SK-N-SH (cell line): ENCODE results near the gene C1QTNF3. TPM values are rescaled to one million over a fixed set of nuclear protein-coding genes. Genes with fewer than 3 reads are reported as not detected.

Experiments used
- CTCF ChIA-PET: fragments of 300-600, 350-600 bp; formaldehyde crosslinking; extraction: SDS; loops from one replicate; lab custom pipeline; 2021; lab: Yijun Ruan, JAX
- POLR2A ChIA-PET: fragments of 350-600 bp; sonication (Branson Sonifier 250); formaldehyde crosslinking; extraction: SDS; loops from one replicate; lab custom pipeline; 2020; ENCODE audit warnings: antibody characterized with exemption, inconsistent platforms; lab: Yijun Ruan, JAX
- DNase-seq: peaks from one replicate; pipeline ENCODE4 v3.0.0; 2012
- H2AFZ ChIP-seq: fragments of 200-600 bp; sonication (generic); 2 replicates; pipeline ENCODE4 v1.8.1; 2016; ENCODE audit warnings: antibody characterized with exemption, mild to moderate bottlenecking, low read depth
- H3F3A ChIP-seq: fragments of 200-600 bp; sonication (generic); replicated peaks from 2 replicates; pipeline ENCODE3; 2016; ENCODE audit warnings: antibody characterized with exemption, mild to moderate bottlenecking; ENCODE audit not compliant: insufficient read depth
- H3K27ac ChIP-seq, 2 experiments: fragments of 200-500 bp in 1 of 2; fragments of 200-600 bp in 1 of 2; sonication (Bioruptor generic) in 1 of 2; sonication (generic), shearing (Covaris generic) in 1 of 2; 2 replicates each; pipeline versions ENCODE4 v1.5.1 to v1.6.1; 2014 to 2016; ENCODE audit warnings: low read depth in 2 of 2, inconsistent platforms in 1 of 2, low read length in 1 of 2, mild to moderate bottlenecking in 1 of 2, mixed read lengths in 1 of 2
- H3K27me3 ChIP-seq: fragments of 200-600 bp; sonication (generic), shearing (Covaris generic); 2 replicates; pipeline ENCODE4 v1.6.1; 2016; ENCODE audit warnings: mixed run types; ENCODE audit not compliant: insufficient read depth
- H3K36me3 ChIP-seq, 2 experiments: fragments of 200-500 bp in 1 of 2; fragments of 200-600 bp in 1 of 2; sonication (Bioruptor generic) in 1 of 2; sonication (generic) in 1 of 2; replicated peaks in 1 of 2; 2 replicates each; pipeline versions ENCODE3 to v1.5.1; 2014 to 2016; ENCODE audit warnings: low read length in 1 of 2, mild to moderate bottlenecking in 1 of 2; ENCODE audit not compliant: insufficient read depth in 2 of 2, control insufficient read depth in 1 of 2
- H3K4me1 ChIP-seq, 2 experiments: fragments of 200-500 bp in 1 of 2; fragments of 200-600 bp in 1 of 2; sonication (Bioruptor generic) in 1 of 2; sonication (generic), shearing (Covaris generic) in 1 of 2; 2 replicates each; pipeline versions ENCODE4 v1.5.1 to v1.6.1; 2014 to 2016; ENCODE audit warnings: low read depth in 1 of 2, low read length in 1 of 2, mixed run types in 1 of 2; ENCODE audit not compliant: insufficient read depth in 2 of 2, control insufficient read depth in 1 of 2
- H3K4me2 ChIP-seq: fragments of 200-600 bp; sonication (generic), shearing (Covaris generic); 2 replicates; pipeline ENCODE4 v1.6.1; 2017; ENCODE audit warnings: mixed run types
- H3K4me3 ChIP-seq, 2 experiments: fragments of 200-500 bp in 1 of 2; fragments of 200-600 bp in 1 of 2; sonication (Bioruptor generic) in 1 of 2; sonication (generic), shearing (Covaris generic) in 1 of 2; 2 replicates each; pipeline versions ENCODE4 v1.5.1 to v1.8.1; 2014 to 2016; ENCODE audit warnings: low read depth in 2 of 2, inconsistent platforms in 1 of 2, low read length in 1 of 2, mild to moderate bottlenecking in 1 of 2, mixed read lengths in 1 of 2, moderate library complexity in 1 of 2
- H3K79me2 ChIP-seq: fragments of 200-600 bp; sonication (generic); 2 replicates; pipeline ENCODE4 v1.8.1; 2017; ENCODE audit warnings: mild to moderate bottlenecking; ENCODE audit not compliant: insufficient read depth
- H3K9ac ChIP-seq: fragments of 200-600 bp; sonication (generic); 2 replicates; pipeline ENCODE4 v1.6.1; 2017; ENCODE audit warnings: mixed run types
- H3K9me2 ChIP-seq: fragments of 200-600 bp; sonication (generic); 2 replicates; pipeline ENCODE4 v1.6.1; 2017; ENCODE audit warnings: mixed run types
- H3K9me3 ChIP-seq: fragments of 200-600 bp; sonication (generic); 2 replicates; pipeline ENCODE4 v1.6.1; 2017; ENCODE audit warnings: mixed run types, mild to moderate bottlenecking, moderate library complexity
- H4K20me1 ChIP-seq: fragments of 200-600 bp; sonication (generic); 2 replicates; pipeline ENCODE4 v1.6.1; 2017; ENCODE audit warnings: mild to moderate bottlenecking, mixed run types; ENCODE audit not compliant: insufficient read depth
- ELF1 ChIP-seq: IDR thresholded peaks from 2 replicates; pipeline ENCODE4 v1.4.0; 2012
- EP300 ChIP-seq, 2 experiments: IDR thresholded peaks; 2 replicates each; pipeline versions ENCODE4 v1.4.0 to v1.6.1; 2012; ENCODE audit warnings: borderline replicate concordance in 1 of 2, low read depth in 1 of 2, low read length in 1 of 2
- EZH2phosphoT487 ChIP-seq: fragments of 200-600 bp; sonication (generic); IDR thresholded peaks from 2 replicates; pipeline ENCODE4 v1.6.1; 2017; ENCODE audit warnings: low read depth, mixed run types, mild to moderate bottlenecking, antibody characterized with exemption, moderate library complexity, borderline replicate concordance
- FOSL2 ChIP-seq: IDR thresholded peaks from 2 replicates; pipeline ENCODE4 v1.4.0; 2012; ENCODE audit warnings: low read depth, mild to moderate bottlenecking, moderate library complexity, borderline replicate concordance
- FOXM1 ChIP-seq: IDR thresholded peaks from 2 replicates; pipeline ENCODE4 v1.4.0; 2012; ENCODE audit warnings: low read depth, mild to moderate bottlenecking
- GATA2 ChIP-seq: sonication (generic); formaldehyde crosslinking; IDR thresholded peaks from 2 replicates; pipeline ENCODE4 v1.5.0; 2020; ENCODE audit warnings: mild to moderate bottlenecking, missing genetic modification reagents
- JUND ChIP-seq: IDR thresholded peaks from 2 replicates; pipeline ENCODE4 v1.4.0; 2012
- MEF2A ChIP-seq: IDR thresholded peaks from 2 replicates; pipeline ENCODE4 v1.4.0; 2012; ENCODE audit warnings: low read depth, borderline replicate concordance
- MXI1 ChIP-seq: IDR thresholded peaks from 2 replicates; pipeline ENCODE4 v1.6.1; 2012; ENCODE audit warnings: mild to moderate bottlenecking, low read depth, low read length, improper control_type of control experiment
- NFIC ChIP-seq: IDR thresholded peaks from 2 replicates; pipeline ENCODE4 v1.4.0; 2012; ENCODE audit warnings: borderline replicate concordance
- NRF1 ChIP-seq: IDR thresholded peaks from 2 replicates; pipeline ENCODE4 v1.6.1; 2012; ENCODE audit warnings: low read depth, mild to moderate bottlenecking, low read length
- RCOR1 ChIP-seq: fragments of 150-350 bp; IDR thresholded peaks from 2 replicates; pipeline ENCODE4 v1.6.1; 2017; ENCODE audit warnings: antibody characterized with exemption, low read length
- RXRA ChIP-seq: IDR thresholded peaks from 2 replicates; pipeline ENCODE4 v1.4.0; 2012; ENCODE audit warnings: low read depth, mild to moderate bottlenecking, borderline replicate concordance
- SIN3A ChIP-seq: IDR thresholded peaks from 2 replicates; pipeline ENCODE4 v1.6.1; 2012; ENCODE audit warnings: low read depth, mild to moderate bottlenecking, low read length, moderate library complexity, borderline replicate concordance
- YY1 ChIP-seq: IDR thresholded peaks from 2 replicates; pipeline ENCODE4 v1.4.0; 2012; ENCODE audit warnings: low read depth, mild to moderate bottlenecking
- WGBS: methylation state at CpG from one replicate; pipeline ENCODE4 v1.1.6; 2017; ENCODE audit warnings: low lambda C conversion rate; 5-methylcytosine and 5-hydroxymethylcytosine counted together
- polyA plus RNA-seq, 3 experiments: library from polyadenylated mRNA; depleted of rRNA; stranded (reverse); fragments of >200 nt; gene quantifications; 2 replicates each; pipeline ENCODE4 v1.2.3, GENCODE V29; 2012
- TF ChIP-seq, protein P1 (sequence below): fragments of 150-350 bp; IDR thresholded peaks from 2 replicates; pipeline ENCODE4 v1.6.1; 2017; ENCODE audit warnings: antibody characterized with exemption, low read length, low read depth, borderline replicate concordance
- TF ChIP-seq, protein P2 (sequence below): IDR thresholded peaks from 2 replicates; pipeline ENCODE4 v1.4.0; 2012; ENCODE audit warnings: low read depth
- TF ChIP-seq, protein P3 (sequence below): IDR thresholded peaks from 2 replicates; pipeline ENCODE4 v1.4.0; 2012; ENCODE audit warnings: low read depth, borderline replicate concordance
- TF ChIP-seq, protein P4 (sequence below): fragments of 150-350 bp; IDR thresholded peaks from 2 replicates; pipeline ENCODE4 v1.6.1; 2016; ENCODE audit warnings: mild to moderate bottlenecking, low read depth, low read length
- TF ChIP-seq, protein P5 (sequence below): IDR thresholded peaks from 2 replicates; pipeline ENCODE4 v1.6.1; 2012; ENCODE audit warnings: mild to moderate bottlenecking, low read depth, low read length, moderate library complexity

Gene C1QTNF3
- polyA plus RNA-seq, 1 of the 3 experiments (the other 2 are of a cell fraction) = 1.5 TPM

DNA sequence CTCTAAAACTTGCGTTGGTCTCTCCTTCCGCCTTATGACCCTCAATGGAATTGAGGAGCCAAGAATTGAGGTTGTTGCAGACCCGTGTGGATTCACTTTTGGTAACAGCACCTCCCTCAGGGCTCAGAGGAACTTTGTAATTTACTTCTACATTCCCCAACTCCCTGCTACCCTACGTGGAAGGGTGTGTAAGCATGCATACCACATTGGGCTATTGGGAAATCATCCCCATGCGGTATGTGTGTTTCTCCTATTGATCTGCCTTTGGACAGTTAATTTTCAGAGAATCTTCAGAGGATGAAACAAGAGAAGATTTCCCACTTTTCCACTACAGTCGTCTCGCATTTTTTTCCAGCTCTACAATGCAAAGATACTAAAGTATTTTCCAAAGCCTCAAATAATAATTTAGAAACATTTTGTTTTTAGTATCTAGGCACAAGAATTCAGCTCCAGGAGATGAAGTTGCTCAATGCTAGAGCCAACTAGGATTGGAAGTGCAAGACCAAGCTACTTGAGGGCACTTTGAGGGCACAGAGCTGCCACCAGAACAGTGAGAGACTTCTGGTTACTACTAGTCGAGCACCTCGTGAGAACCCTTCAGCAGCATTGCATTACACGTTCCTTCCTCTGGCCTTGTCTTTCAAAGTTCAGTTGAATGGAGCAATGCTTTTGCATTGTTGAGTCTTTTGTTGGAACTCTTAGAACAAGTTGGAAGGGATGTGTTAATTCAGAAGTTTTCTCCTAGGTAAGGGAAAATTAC, 3.4 kb downstream of the C1QTNF3 start:
- Histone ChIP-seq H3K27ac (no peak overlapping the region), H3K9me3 (no peaks in the 10 kb centered on the region), H3K27me3 (no peaks in the 10 kb centered on the region), H4K20me1 (no peaks in the 10 kb centered on the region), H3K79me2 (no peaks in the 10 kb centered on the region), H3K9ac (no peak overlapping the region), H3K36me3 (peaks cover 0 to 3% of the 10 kb centered on the region in 2 experiments), H3K9me2 (no peaks in the 10 kb centered on the region), H3K4me2 (no peak overlapping the region), H2AFZ (no peak overlapping the region), H3F3A (no peaks in the 10 kb centered on the region), H3K4me3 (no peak overlapping the region), H3K4me1 (no peaks in the 10 kb centered on the region)
- no peak for DNase-seq
- ChIA-PET CTCF (no interaction called here), POLR2A (no interaction called here)
- TF ChIP-seq NRF1 = no peak
- no peak for TF ChIP-seq FOSL2
- no peak for TF ChIP-seq RCOR1
- TF ChIP-seq, protein P1, sequence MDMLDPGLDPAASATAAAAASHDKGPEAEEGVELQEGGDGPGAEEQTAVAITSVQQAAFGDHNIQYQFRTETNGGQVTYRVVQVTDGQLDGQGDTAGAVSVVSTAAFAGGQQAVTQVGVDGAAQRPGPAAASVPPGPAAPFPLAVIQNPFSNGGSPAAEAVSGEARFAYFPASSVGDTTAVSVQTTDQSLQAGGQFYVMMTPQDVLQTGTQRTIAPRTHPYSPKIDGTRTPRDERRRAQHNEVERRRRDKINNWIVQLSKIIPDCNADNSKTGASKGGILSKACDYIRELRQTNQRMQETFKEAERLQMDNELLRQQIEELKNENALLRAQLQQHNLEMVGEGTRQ = no peak
- no peak for TF ChIP-seq EZH2phosphoT487
- 86% methylated on average over 10 of the region's 10 CpGs for WGBS

DNA sequence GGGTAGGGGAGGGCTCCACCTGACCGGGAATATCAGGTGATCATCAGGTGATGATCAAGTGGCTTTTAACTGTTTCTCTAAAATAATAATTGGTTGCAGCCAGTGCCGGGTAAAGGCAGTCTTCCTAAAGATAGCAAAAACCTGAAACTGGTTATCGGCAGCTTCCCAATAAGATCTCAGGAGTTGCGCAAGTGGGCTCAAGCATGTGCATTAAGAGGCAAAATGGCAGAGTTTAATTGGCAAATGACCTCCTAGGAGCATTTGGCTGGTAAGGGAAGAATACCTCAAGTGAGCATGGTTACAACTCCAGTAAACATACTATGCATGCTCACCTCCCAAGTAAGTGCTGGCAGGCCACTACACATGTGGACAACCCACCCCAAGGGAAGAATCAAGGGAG, 4.2 kb downstream of the C1QTNF3 start:
- Histone ChIP-seq H3K79me2 (no peaks in the 10 kb centered on the region), H3K4me2 (no peak overlapping the region), H3K27me3 (no peaks in the 10 kb centered on the region), H3F3A (no peaks in the 10 kb centered on the region), H2AFZ (no peak overlapping the region), H3K9ac (no peak overlapping the region), H4K20me1 (no peaks in the 10 kb centered on the region), H3K4me3 (no peak overlapping the region), H3K9me2 (no peaks in the 10 kb centered on the region), H3K9me3 (no peaks in the 10 kb centered on the region), H3K36me3 (peaks cover 0 to 3% of the 10 kb centered on the region in 2 experiments), H3K4me1 (no peaks in the 10 kb centered on the region), H3K27ac (no peak overlapping the region)
- WGBS = 100% methylated on average over 4 of the region's 4 CpGs
- TF ChIP-seq SIN3A (no peak), EP300 (IDR thresholded peaks at IDR 0.05; ENCODE audit: borderline replicate concordance in 1 of 2, low read depth in 1 of 2, low read length in 1 of 2) (no peak), JUND (no peak), MXI1 (no peak), RCOR1 (no peak), FOXM1 (no peak), YY1 (no peak), MEF2A (no peak), RXRA (no peak), ELF1 (no peak), GATA2 (no peak), EZH2phosphoT487 (no peak), NFIC (no peak)
- TF ChIP-seq, protein P2, sequence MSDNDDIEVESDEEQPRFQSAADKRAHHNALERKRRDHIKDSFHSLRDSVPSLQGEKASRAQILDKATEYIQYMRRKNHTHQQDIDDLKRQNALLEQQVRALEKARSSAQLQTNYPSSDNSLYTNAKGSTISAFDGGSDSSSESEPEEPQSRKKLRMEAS = no peak
- TF ChIP-seq, protein P3, sequence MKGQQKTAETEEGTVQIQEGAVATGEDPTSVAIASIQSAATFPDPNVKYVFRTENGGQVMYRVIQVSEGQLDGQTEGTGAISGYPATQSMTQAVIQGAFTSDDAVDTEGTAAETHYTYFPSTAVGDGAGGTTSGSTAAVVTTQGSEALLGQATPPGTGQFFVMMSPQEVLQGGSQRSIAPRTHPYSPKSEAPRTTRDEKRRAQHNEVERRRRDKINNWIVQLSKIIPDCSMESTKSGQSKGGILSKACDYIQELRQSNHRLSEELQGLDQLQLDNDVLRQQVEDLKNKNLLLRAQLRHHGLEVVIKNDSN = no peak
- TF ChIP-seq, protein P1 = no peak
- TF ChIP-seq, protein P4, sequence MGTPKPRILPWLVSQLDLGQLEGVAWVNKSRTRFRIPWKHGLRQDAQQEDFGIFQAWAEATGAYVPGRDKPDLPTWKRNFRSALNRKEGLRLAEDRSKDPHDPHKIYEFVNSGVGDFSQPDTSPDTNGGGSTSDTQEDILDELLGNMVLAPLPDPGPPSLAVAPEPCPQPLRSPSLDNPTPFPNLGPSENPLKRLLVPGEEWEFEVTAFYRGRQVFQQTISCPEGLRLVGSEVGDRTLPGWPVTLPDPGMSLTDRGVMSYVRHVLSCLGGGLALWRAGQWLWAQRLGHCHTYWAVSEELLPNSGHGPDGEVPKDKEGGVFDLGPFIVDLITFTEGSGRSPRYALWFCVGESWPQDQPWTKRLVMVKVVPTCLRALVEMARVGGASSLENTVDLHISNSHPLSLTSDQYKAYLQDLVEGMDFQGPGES = no peak
- TF ChIP-seq, protein P5, sequence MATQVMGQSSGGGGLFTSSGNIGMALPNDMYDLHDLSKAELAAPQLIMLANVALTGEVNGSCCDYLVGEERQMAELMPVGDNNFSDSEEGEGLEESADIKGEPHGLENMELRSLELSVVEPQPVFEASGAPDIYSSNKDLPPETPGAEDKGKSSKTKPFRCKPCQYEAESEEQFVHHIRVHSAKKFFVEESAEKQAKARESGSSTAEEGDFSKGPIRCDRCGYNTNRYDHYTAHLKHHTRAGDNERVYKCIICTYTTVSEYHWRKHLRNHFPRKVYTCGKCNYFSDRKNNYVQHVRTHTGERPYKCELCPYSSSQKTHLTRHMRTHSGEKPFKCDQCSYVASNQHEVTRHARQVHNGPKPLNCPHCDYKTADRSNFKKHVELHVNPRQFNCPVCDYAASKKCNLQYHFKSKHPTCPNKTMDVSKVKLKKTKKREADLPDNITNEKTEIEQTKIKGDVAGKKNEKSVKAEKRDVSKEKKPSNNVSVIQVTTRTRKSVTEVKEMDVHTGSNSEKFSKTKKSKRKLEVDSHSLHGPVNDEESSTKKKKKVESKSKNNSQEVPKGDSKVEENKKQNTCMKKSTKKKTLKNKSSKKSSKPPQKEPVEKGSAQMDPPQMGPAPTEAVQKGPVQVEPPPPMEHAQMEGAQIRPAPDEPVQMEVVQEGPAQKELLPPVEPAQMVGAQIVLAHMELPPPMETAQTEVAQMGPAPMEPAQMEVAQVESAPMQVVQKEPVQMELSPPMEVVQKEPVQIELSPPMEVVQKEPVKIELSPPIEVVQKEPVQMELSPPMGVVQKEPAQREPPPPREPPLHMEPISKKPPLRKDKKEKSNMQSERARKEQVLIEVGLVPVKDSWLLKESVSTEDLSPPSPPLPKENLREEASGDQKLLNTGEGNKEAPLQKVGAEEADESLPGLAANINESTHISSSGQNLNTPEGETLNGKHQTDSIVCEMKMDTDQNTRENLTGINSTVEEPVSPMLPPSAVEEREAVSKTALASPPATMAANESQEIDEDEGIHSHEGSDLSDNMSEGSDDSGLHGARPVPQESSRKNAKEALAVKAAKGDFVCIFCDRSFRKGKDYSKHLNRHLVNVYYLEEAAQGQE = no peak
- no peak for DNase-seq
- ChIA-PET POLR2A (no interaction called here), CTCF (no interaction called here)
